ENCODE results near the gene TCL1B. TPM values are rescaled to one million over a fixed set of nuclear protein-coding genes. Genes with fewer than 3 reads are reported as not detected.

TCL1B gene
- total and polyA plus RNA-seq, 2 experiments from 2014 or later: 5.5 to 6.0 TPM

GRCh38 chr14:95683793-95684192 is 2.4 kb upstream of the TCL1B start (continued):
- TF ChIP-seq CTCF (conservative IDR thresholded peaks at IDR 0.05; ENCODE audit: low read depth in 2 of 2) (peak; percentile 86 to 95), JUNB (IDR thresholded peaks at IDR 0.05; ENCODE audit: unreplicated experiment) (no peak)

- no peaks in the 10 kb centered on the region for H3K36me3 Mint-ChIP-seq (ENCODE audit: low read depth)
- no peak overlapping the region; the same call in 2 of the 3 replicates for H3K4me3 Mint-ChIP-seq
- peaks cover 11% of the 10 kb centered on the region for H3K27me3 Mint-ChIP-seq (ENCODE audit: insufficient read depth, low read depth, poor library complexity)
- Histone ChIP-seq H3F3A (replicated peaks; ENCODE audit: low read depth) (no peaks in the 10 kb centered on the region), H3K79me2 (replicated peaks; ENCODE audit: insufficient read depth) (no peaks in the 10 kb centered on the region), H3K9me2 (ENCODE audit: insufficient read depth) (no peaks in the 10 kb centered on the region; the same call in 1 of the 2 replicates), H3K4me2 (peak overlapping the region; percentile 24; the same call in 1 of the 2 replicates), H3K4me3 (no peak overlapping the region), H3K36me3 (ENCODE audit: insufficient read depth) (no peaks in the 10 kb centered on the region), H4K20me1 (replicated peaks; ENCODE audit: insufficient read depth) (no peaks in the 10 kb centered on the region), H2AFZ (no peak overlapping the region), H3K27ac (ENCODE audit: low read depth) (no peak overlapping the region), H3K4me1 (ENCODE audit: insufficient read depth) (peaks cover 23% of the 10 kb centered on the region), H3K27me3 (ENCODE audit: insufficient read depth) (no peaks in the 10 kb centered on the region)
- peak; percentile 10; the same call in 1 of the 3 replicates for ATAC-seq
- H3K4me1 Mint-ChIP-seq: peaks cover 22% of the 10 kb centered on the region
- H3K27ac Mint-ChIP-seq: no peak overlapping the region
- no peaks in the 10 kb centered on the region for H3K9me3 Mint-ChIP-seq
- peak; percentile 37 for DNase-seq (ENCODE audit: low spot score)
- TF ChIP-seq CTCF (conservative IDR thresholded peaks at IDR 0.05; ENCODE audit: low read depth in 2 of 2) (no peak), ZNF462 (CRISPR knock-in tag; IDR thresholded peaks at IDR 0.05) (no peak), EZH2 (IDR thresholded peaks at IDR 0.05; ENCODE audit: low read depth, unreplicated experiment) (no peak), ETS1 (IDR thresholded peaks at IDR 0.05) (no peak), NANOG (IDR thresholded peaks at IDR 0.05; ENCODE audit: borderline replicate concordance) (no peak), ZNF331 (CRISPR knock-in tag; IDR thresholded peaks at IDR 0.05; ENCODE audit: low read depth) (no peak), POLR2AphosphoS5 (IDR thresholded peaks at IDR 0.05; ENCODE audit: low read depth) (no peak), JUNB (IDR thresholded peaks at IDR 0.05; ENCODE audit: unreplicated experiment) (no peak), EZH2phosphoT487 (IDR thresholded peaks at IDR 0.05; ENCODE audit: unreplicated experiment) (no peak), CREB1 (CRISPR knock-in tag; IDR thresholded peaks at IDR 0.05; ENCODE audit: low read depth) (no peak), ZNF114 (CRISPR knock-in tag; IDR thresholded peaks at IDR 0.05) (no peak)
Measured at GRCh38 chr14:95686935-95687334, 709 bp downstream of the TCL1B start.
